ELR (cell line): Measurements from ENCODE around the gene TULP1.
"Not testable (repeated sequence)": the region's sequence is repeated elsewhere in the genome, so short reads cannot be mapped to it uniquely, and the experiment has no call there.

Experiments
- DNase-seq: peaks from one replicate; pipeline ENCODE4 v3.0.0-alpha.2; 2015; ENCODE audit warnings: low read depth

Gene TULP1

GRCh38 chr6:35521235-35521634 is 8.5 kb upstream of the TULP1 start:
- no peak for DNase-seq

GRCh38 chr6:35519313-35520015 is 6.8 kb upstream of the TULP1 start:
- no peak for DNase-seq

- DNase-seq = no peak
Observed at GRCh38 chr6:35518566-35519312, 6.0 kb upstream of the TULP1 start.

GRCh38 chr6:35517978-35518377 is 5.3 kb upstream of the TULP1 start:
- not testable (repeated sequence) for DNase-seq

- DNase-seq = no peak
Observed at GRCh38 chr6:35516712-35517111, 4.0 kb upstream of the TULP1 start.

GRCh38 chr6:35515939-35516338 is 3.2 kb upstream of the TULP1 start:
- not testable (repeated sequence) for DNase-seq

GRCh38 chr6:35514587-35514986 is 1.9 kb upstream of the TULP1 start:
- DNase-seq = no peak

GRCh38 chr6:35512006-35512405 is 690 bp downstream of the TULP1 start:
- no peak for DNase-seq

GRCh38 chr6:35511562-35511941 is 1.1 kb downstream of the TULP1 start:
- no peak for DNase-seq

GRCh38 chr6:35510916-35511561 is 1.7 kb downstream of the TULP1 start:
- no peak for DNase-seq

- DNase-seq = no peak
Observed at GRCh38 chr6:35508542-35508941, 4.2 kb downstream of the TULP1 start.

GRCh38 chr6:35508027-35508426 is 4.7 kb downstream of the TULP1 start:
- no peak for DNase-seq

GRCh38 chr6:35507221-35507620 is 5.5 kb downstream of the TULP1 start:
- no peak for DNase-seq

GRCh38 chr6:35506536-35506935 is 6.2 kb downstream of the TULP1 start:
- no peak for DNase-seq

GRCh38 chr6:35505999-35506412 is 6.7 kb downstream of the TULP1 start:
- DNase-seq = no peak

- DNase-seq = no peak
Observed at GRCh38 chr6:35503534-35503933, 9.2 kb downstream of the TULP1 start.

GRCh38 chr6:35501784-35502183 is 10.9 kb downstream of the TULP1 start:
- no peak for DNase-seq

GRCh38 chr6:35500782-35501181 is 11.9 kb downstream of the TULP1 start:
- peak; percentile 66 for DNase-seq

- DNase-seq = no peak
Observed at GRCh38 chr6:35499372-35499771, 13.3 kb downstream of the TULP1 start.

GRCh38 chr6:35498422-35499067 is 14.2 kb downstream of the TULP1 start:
- peak; percentile 23 for DNase-seq

- peak; percentile 83 for DNase-seq
Observed at GRCh38 chr6:35497571-35498421, 14.9 kb downstream of the TULP1 start.
